ENCODE results near the gene NCBP2.

The NCBP2 gene

DNA sequence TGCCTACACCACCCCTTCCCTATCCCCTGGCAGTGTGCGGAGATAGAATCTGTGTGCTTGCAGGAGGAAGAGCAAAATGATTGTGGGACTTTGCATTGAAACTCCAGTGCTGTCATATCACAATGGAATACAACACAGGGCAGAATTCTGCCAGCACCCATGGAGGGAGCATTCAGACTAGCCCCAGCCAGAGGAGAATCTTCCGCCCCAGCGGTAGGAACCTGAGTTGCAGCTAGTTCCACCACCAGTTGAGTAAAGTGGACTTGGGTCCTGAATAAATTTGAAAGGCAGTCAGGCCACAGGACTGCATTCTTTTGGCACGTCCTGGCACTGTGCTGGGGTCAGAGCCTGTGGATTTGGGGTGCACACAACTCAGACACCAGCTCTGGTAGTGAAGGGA lies 27.5 kb downstream of the NCBP2 start:
- H3K79me2 ChIP-seq (ENCODE audit: insufficient read depth, low read length) = no peaks in the 10 kb centered on the region
- no peak overlapping the region for H3K9ac ChIP-seq (ENCODE audit: low read length)
- H3K4me3 ChIP-seq (ENCODE audit: insufficient read depth, low read length, poor library complexity, severe bottlenecking) = no peak overlapping the region
- no peaks in the 10 kb centered on the region for H3F3A ChIP-seq (ENCODE audit: insufficient read depth)
- no peak overlapping the region for H2AFZ ChIP-seq (ENCODE audit: low read depth, low read length, severe bottlenecking)
- no peaks in the 10 kb centered on the region for H3K9me2 ChIP-seq (replicated peaks; ENCODE audit: insufficient read depth, low read length)
- H3K27ac ChIP-seq (ENCODE audit: low read depth, low read length) = no peak overlapping the region
- TF ChIP-seq, protein P1, sequence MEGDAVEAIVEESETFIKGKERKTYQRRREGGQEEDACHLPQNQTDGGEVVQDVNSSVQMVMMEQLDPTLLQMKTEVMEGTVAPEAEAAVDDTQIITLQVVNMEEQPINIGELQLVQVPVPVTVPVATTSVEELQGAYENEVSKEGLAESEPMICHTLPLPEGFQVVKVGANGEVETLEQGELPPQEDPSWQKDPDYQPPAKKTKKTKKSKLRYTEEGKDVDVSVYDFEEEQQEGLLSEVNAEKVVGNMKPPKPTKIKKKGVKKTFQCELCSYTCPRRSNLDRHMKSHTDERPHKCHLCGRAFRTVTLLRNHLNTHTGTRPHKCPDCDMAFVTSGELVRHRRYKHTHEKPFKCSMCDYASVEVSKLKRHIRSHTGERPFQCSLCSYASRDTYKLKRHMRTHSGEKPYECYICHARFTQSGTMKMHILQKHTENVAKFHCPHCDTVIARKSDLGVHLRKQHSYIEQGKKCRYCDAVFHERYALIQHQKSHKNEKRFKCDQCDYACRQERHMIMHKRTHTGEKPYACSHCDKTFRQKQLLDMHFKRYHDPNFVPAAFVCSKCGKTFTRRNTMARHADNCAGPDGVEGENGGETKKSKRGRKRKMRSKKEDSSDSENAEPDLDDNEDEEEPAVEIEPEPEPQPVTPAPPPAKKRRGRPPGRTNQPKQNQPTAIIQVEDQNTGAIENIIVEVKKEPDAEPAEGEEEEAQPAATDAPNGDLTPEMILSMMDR (IDR thresholded peaks at IDR 0.05; ENCODE audit: insufficient read depth, low read length, poor library complexity, severe bottlenecking) = no peak
- TF ChIP-seq EZH2phosphoT487 (conservative IDR thresholded peaks at IDR 0.05; ENCODE audit: low read length) = no peak
- H4K20me1 ChIP-seq (ENCODE audit: low read depth, low read length) = no peaks in the 10 kb centered on the region
- H3K4me2 ChIP-seq (ENCODE audit: low read depth, low read length, poor library complexity, severe bottlenecking) = no peak overlapping the region
- H3K27me3 ChIP-seq (ENCODE audit: low read length) = no peaks in the 10 kb centered on the region
- no peaks in the 10 kb centered on the region for H3K36me3 ChIP-seq (ENCODE audit: low read length)
- no peaks in the 10 kb centered on the region for H3K9me3 ChIP-seq (ENCODE audit: insufficient read depth, low read length)

DNA sequence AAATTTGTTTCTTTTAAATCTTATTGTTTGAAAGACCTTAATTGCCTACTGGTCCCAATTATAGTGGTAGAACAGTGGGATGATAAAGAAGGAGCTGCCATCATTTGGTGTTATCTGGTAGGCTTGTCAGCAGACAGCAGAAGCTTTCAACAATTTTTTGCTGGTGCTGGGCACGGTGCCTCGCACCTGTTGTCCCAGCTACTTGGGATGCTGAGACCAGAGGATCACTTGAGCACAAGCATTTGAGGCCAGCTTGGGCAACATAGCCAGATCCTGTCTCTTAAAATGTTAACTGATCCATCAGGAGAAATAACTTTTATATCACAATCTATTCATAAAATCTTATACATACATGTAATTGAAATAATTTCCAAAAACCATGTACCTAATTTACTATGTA lies 38.6 kb downstream of the NCBP2 start:
- Histone ChIP-seq H4K20me1 (ENCODE audit: low read depth, low read length) (no peaks in the 10 kb centered on the region), H3K36me3 (ENCODE audit: low read length) (peaks cover 25% of the 10 kb centered on the region; the same call in 1 of the 2 replicates), H3K27me3 (ENCODE audit: low read length) (no peaks in the 10 kb centered on the region), H3K27ac (ENCODE audit: low read depth, low read length) (no peak overlapping the region), H3K9me2 (replicated peaks; ENCODE audit: insufficient read depth, low read length) (no peaks in the 10 kb centered on the region), H2AFZ (ENCODE audit: low read depth, low read length, severe bottlenecking) (no peak overlapping the region), H3F3A (ENCODE audit: insufficient read depth) (peaks cover 10% of the 10 kb centered on the region; the same call in 1 of the 2 replicates), H3K79me2 (ENCODE audit: insufficient read depth, low read length) (no peaks in the 10 kb centered on the region), H3K9ac (ENCODE audit: low read length) (no peak overlapping the region), H3K4me3 (ENCODE audit: insufficient read depth, low read length, poor library complexity, severe bottlenecking) (no peak overlapping the region), H3K4me2 (ENCODE audit: low read depth, low read length, poor library complexity, severe bottlenecking) (no peak overlapping the region), H3K9me3 (ENCODE audit: insufficient read depth, low read length) (no peaks in the 10 kb centered on the region)
- TF ChIP-seq, protein P1 (IDR thresholded peaks at IDR 0.05; ENCODE audit: insufficient read depth, low read length, poor library complexity, severe bottlenecking) = no peak
- no peak for TF ChIP-seq EZH2phosphoT487 (conservative IDR thresholded peaks at IDR 0.05; ENCODE audit: low read length)

DNA sequence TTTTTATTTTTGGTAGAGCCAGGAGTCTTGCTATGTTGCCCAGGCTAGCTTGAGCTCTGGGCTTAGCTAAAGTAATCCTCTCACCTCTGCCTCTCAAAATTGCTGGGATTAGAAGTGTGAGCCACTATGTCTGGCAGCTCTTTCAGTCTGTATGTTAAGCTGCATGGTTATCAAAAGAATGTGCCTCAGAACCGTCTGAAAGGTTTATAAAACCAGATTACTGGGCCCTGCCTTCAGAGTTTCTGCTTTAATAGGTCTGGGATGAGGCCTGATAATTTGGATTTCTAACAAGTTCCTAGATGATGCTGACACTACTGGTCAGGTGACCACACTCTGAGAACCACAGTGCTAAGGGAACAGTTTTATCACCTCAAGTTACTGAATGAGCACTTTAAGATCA lies 40.0 kb downstream of the NCBP2 start:
- H3K36me3 ChIP-seq (ENCODE audit: low read length) = peaks cover 25% of the 10 kb centered on the region; the same call in 1 of the 2 replicates
- no peak overlapping the region for H2AFZ ChIP-seq (ENCODE audit: low read depth, low read length, severe bottlenecking)
- H3K27ac ChIP-seq (ENCODE audit: low read depth, low read length) = no peak overlapping the region
- H3K27me3 ChIP-seq (ENCODE audit: low read length) = no peaks in the 10 kb centered on the region
- no peaks in the 10 kb centered on the region for H3K9me3 ChIP-seq (ENCODE audit: insufficient read depth, low read length)
- H3K4me3 ChIP-seq (ENCODE audit: insufficient read depth, low read length, poor library complexity, severe bottlenecking) = no peak overlapping the region
- no peak for TF ChIP-seq EZH2phosphoT487 (conservative IDR thresholded peaks at IDR 0.05; ENCODE audit: low read length)
- peaks cover 13% of the 10 kb centered on the region; the same call in 1 of the 2 replicates for H3K79me2 ChIP-seq (ENCODE audit: insufficient read depth, low read length)
- peaks cover under 1% of the 10 kb centered on the region; the same call in 1 of the 2 replicates for H4K20me1 ChIP-seq (ENCODE audit: low read depth, low read length)
- H3F3A ChIP-seq (ENCODE audit: insufficient read depth) = peaks cover 10% of the 10 kb centered on the region; the same call in 1 of the 2 replicates
- no peaks in the 10 kb centered on the region for H3K9me2 ChIP-seq (replicated peaks; ENCODE audit: insufficient read depth, low read length)
- no peak overlapping the region for H3K9ac ChIP-seq (ENCODE audit: low read length)
- no peak overlapping the region for H3K4me2 ChIP-seq (ENCODE audit: low read depth, low read length, poor library complexity, severe bottlenecking)

DNA sequence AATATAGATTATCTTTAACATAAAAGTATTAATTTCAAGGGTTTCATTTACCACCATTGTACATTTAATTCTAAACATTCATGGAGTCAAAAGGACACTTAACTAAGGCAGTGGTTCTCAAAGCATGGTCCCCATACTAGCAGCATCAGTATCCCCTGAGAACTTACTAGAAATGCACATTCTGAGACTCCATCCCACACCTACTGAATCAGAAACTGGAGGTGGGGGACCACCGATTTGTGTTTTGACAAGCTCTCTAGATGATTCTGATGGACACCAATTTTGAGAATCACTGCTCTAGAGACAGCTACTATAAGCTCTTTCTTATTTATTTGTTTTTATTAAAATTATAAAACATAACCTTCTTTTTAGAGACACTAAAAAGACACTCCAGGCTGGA lies 40.6 kb downstream of the NCBP2 start:
- no peak overlapping the region for H2AFZ ChIP-seq (ENCODE audit: low read depth, low read length, severe bottlenecking)
- H4K20me1 ChIP-seq (ENCODE audit: low read depth, low read length) = peaks cover 3% of the 10 kb centered on the region; the same call in 1 of the 2 replicates
- peaks cover 18% of the 10 kb centered on the region; the same call in 1 of the 2 replicates for H3K79me2 ChIP-seq (ENCODE audit: insufficient read depth, low read length)
- H3F3A ChIP-seq (ENCODE audit: insufficient read depth) = peaks cover 10% of the 10 kb centered on the region; the same call in 1 of the 2 replicates
- peaks cover 25% of the 10 kb centered on the region; the same call in 1 of the 2 replicates for H3K36me3 ChIP-seq (ENCODE audit: low read length)
- H3K27me3 ChIP-seq (ENCODE audit: low read length) = no peaks in the 10 kb centered on the region
- no peak overlapping the region for H3K27ac ChIP-seq (ENCODE audit: low read depth, low read length)
- H3K9me3 ChIP-seq (ENCODE audit: insufficient read depth, low read length) = no peaks in the 10 kb centered on the region
- no peaks in the 10 kb centered on the region for H3K9me2 ChIP-seq (replicated peaks; ENCODE audit: insufficient read depth, low read length)
- H3K9ac ChIP-seq (ENCODE audit: low read length) = no peak overlapping the region
- H3K4me3 ChIP-seq (ENCODE audit: insufficient read depth, low read length, poor library complexity, severe bottlenecking) = no peak overlapping the region
- no peak overlapping the region for H3K4me2 ChIP-seq (ENCODE audit: low read depth, low read length, poor library complexity, severe bottlenecking)
- no peak for TF ChIP-seq EZH2phosphoT487 (conservative IDR thresholded peaks at IDR 0.05; ENCODE audit: low read length)
- TF ChIP-seq, protein P1 (IDR thresholded peaks at IDR 0.05; ENCODE audit: insufficient read depth, low read length, poor library complexity, severe bottlenecking) = no peak

All from SU-DHL-6 (cell line).